Measurements from ENCODE around the gene STPG1. TPM values are rescaled to one million over a fixed set of nuclear protein-coding genes. Genes with fewer than 3 reads are reported as not detected.
A peak's percentile ranks its signal among the peaks of the same experiment; 100 is the strongest.

Gene STPG1
- total RNA-seq, 1 experiment from 2014 or later = not detected

- Histone ChIP-seq H3K27me3 (peaks cover 15% of the 10 kb centered on the region), H3K4me3 (no peak overlapping the region)
- DNase-seq = no peak
These were observed 33.8 kb downstream of the STPG1 start for GRCh38 chr1:24379733-24380315.

GRCh38 chr1:24374891-24375786 is 38.4 kb downstream of the STPG1 start:
- no peaks in the 10 kb centered on the region for H3K4me1 ChIP-seq
- DNase-seq = no peak
- no peaks in the 10 kb centered on the region for H3K36me3 ChIP-seq
- H3K4me3 ChIP-seq = no peak overlapping the region
- H3K27ac ChIP-seq = no peak overlapping the region
- H3K9me3 ChIP-seq (replicated peaks) = no peaks in the 10 kb centered on the region
- H3K27me3 ChIP-seq = peaks cover 10% of the 10 kb centered on the region

More at GRCh38 chr1:24379733-24380315, 33.8 kb downstream of the STPG1 start:
- Histone ChIP-seq H3K9me3 (replicated peaks) (no peaks in the 10 kb centered on the region), H3K27ac (no peak overlapping the region), H3K36me3 (no peaks in the 10 kb centered on the region), H3K4me1 (no peaks in the 10 kb centered on the region)

GRCh38 chr1:24373710-24374109 is 39.9 kb downstream of the STPG1 start:
- peaks cover 10% of the 10 kb centered on the region for H3K27me3 ChIP-seq
- no peak overlapping the region for H3K4me3 ChIP-seq
- no peak overlapping the region for H3K27ac ChIP-seq
- H3K36me3 ChIP-seq = no peaks in the 10 kb centered on the region
- no peaks in the 10 kb centered on the region for H3K4me1 ChIP-seq
- no peaks in the 10 kb centered on the region for H3K9me3 ChIP-seq (replicated peaks)
- no peak for DNase-seq

- Histone ChIP-seq H3K27ac (no peak overlapping the region), H3K27me3 (peaks cover 10% of the 10 kb centered on the region), H3K36me3 (no peaks in the 10 kb centered on the region), H3K4me3 (no peak overlapping the region), H3K9me3 (replicated peaks) (no peaks in the 10 kb centered on the region), H3K4me1 (no peaks in the 10 kb centered on the region)
- no peak for DNase-seq
These were observed 40.5 kb downstream of the STPG1 start for GRCh38 chr1:24373044-24373443.

DNA sequence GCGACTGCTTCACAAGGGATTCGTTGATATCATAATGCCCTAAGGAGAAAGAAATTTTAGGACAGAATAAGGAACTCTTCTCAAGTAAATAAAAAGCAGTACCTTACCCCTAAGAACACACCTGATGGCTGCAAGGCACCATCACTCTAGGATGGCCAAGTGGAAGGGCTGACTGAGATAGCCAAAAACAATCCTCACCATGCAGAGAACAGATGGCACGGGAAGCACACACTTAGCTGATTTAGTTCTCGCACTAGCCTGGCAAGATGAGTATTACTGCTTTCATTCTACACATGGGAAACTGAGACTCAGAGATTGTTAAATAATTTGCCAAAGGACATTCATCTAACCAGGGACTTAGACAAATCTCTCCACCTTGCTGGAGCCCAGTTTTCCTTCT is 43.8 kb downstream of the STPG1 start:
- Histone ChIP-seq H3K4me1 (peaks cover 16% of the 10 kb centered on the region), H3K9me3 (replicated peaks) (no peaks in the 10 kb centered on the region), H3K4me3 (no peak overlapping the region), H3K27me3 (peaks cover 7% of the 10 kb centered on the region), H3K36me3 (no peaks in the 10 kb centered on the region), H3K27ac (no peak overlapping the region)
- no peak for DNase-seq

GRCh38 chr1:24369199-24369598 is 44.4 kb downstream of the STPG1 start:
- peaks cover 22% of the 10 kb centered on the region for H3K4me1 ChIP-seq
- DNase-seq = no peak
- no peaks in the 10 kb centered on the region for H3K9me3 ChIP-seq (replicated peaks)
- H3K4me3 ChIP-seq = no peak overlapping the region
- H3K36me3 ChIP-seq = no peaks in the 10 kb centered on the region
- peaks cover 7% of the 10 kb centered on the region for H3K27me3 ChIP-seq
- no peak overlapping the region for H3K27ac ChIP-seq

DNA sequence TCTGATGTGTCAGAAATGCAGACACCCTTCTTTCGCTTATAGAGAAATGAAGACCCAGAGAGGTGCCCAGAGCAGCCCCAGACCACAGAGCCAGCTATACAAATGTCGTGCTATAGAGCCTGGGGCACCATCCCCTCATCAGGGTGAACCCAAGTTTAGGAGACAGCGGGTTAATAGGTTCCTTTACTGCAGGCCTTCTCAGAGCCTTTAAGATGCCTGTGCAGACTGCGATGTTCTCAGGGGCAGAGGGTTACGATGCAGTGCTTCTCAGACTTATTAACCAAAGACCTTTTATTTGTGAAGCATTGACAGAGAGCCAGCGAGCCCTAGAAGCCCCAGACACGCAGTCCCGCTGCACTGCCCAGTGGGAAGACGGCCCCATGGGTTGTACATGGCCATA is 46.9 kb downstream of the STPG1 start:
- peaks cover 31% of the 10 kb centered on the region for H3K4me1 ChIP-seq
- no peak overlapping the region for H3K27ac ChIP-seq
- no peaks in the 10 kb centered on the region for H3K9me3 ChIP-seq (replicated peaks)
- no peak for DNase-seq
- no peaks in the 10 kb centered on the region for H3K36me3 ChIP-seq
- H3K27me3 ChIP-seq = 0 out of 2 replicates have a peak, but pooled peaks cover 4% of the 10 kb centered on the region
- H3K4me3 ChIP-seq = no peak overlapping the region

GRCh38 chr1:24364975-24365678 is 48.5 kb downstream of the STPG1 start:
- DNase-seq = peak; percentile 80 to 92
- H3K4me3 ChIP-seq = no peak overlapping the region
- peak overlapping the region; percentile 43 for H3K27ac ChIP-seq
- peaks cover 31% of the 10 kb centered on the region for H3K4me1 ChIP-seq
- H3K36me3 ChIP-seq = no peaks in the 10 kb centered on the region
- no peaks in the 10 kb centered on the region for H3K9me3 ChIP-seq (replicated peaks)
- 0 out of 2 replicates have a peak, but pooled peaks cover 4% of the 10 kb centered on the region for H3K27me3 ChIP-seq

DNA sequence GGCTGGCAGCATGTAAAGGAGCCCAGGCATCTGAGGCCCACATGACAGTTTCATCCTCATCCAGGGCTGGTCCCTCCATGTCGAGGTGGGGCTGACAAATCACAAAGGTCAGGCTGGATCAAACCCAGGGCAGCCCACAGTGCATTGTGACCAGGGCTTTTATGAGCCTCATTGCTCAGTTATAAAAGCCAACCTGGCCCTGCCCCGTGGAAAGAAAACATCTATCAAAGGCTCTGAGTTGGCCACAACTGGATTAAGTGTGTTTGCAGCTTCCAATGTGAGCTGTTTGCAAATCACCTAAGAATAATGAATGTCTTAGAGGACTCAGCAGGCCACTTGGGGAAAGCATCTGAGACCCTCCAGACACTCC is 49.0 kb downstream of the STPG1 start:
- H3K4me3 ChIP-seq = no peak overlapping the region
- no peaks in the 10 kb centered on the region for H3K36me3 ChIP-seq
- DNase-seq = peak in 1 of 2 experiments; percentile 24
- H3K27me3 ChIP-seq = 0 out of 2 replicates have a peak, but pooled peaks cover 4% of the 10 kb centered on the region
- H3K4me1 ChIP-seq = peaks cover 31% of the 10 kb centered on the region
- H3K27ac ChIP-seq = peak overlapping the region; percentile 43
- no peaks in the 10 kb centered on the region for H3K9me3 ChIP-seq (replicated peaks)

DNA sequence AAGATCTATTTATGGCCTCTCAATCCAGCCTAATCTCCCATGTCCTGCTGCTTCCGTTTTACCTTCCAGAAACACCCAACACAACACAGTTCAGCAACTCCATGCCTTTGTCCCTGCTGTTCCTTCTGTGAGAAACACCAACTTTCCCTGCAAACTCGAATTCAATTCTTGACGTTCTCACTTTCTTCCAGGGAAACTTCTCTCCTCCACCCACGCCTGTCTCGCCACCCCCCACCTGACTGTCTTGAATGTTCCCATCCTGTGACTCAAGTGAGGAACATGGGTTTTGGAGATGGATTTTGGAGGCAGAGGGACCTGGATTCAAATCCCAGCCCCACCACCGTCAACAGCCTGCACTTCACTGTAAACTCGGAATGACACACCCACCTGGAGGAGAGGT is 49.6 kb downstream of the STPG1 start:
- H3K36me3 ChIP-seq = no peaks in the 10 kb centered on the region
- no peak for DNase-seq

DNA sequence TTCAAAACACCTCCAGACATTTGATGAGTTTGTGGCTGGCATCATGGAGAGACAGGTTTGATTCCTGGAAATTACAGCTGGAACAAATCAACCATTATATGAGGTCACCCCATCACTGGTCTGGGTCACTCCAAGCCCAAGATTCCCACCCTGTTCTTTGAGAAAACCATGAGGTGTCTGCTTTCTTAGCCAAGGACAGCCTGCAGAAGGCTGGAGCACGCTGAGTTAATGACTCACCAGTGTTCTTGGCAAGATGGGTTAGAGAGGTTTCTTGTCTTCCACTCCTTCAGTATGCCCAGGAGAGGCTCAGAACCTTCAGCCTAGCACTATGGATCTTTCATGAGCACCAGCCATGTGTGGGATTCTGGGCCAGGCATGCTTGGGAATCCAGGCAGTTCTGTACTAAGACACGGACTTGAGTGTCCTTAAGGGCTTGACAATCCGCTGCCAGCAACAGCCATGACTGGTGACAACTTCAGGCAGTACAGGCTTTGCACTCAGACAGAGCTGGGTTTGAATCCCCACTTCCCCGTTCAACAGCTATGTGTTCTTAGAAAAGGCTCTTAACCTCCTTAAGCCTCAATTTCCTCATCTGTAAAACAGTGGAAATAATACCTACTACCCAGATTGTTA is 50.5 kb downstream of the STPG1 start:
- H3K4me3 ChIP-seq = no peak overlapping the region
- H3K9me3 ChIP-seq (replicated peaks) = no peaks in the 10 kb centered on the region
- DNase-seq = no peak
- no peaks in the 10 kb centered on the region for H3K36me3 ChIP-seq
- peaks cover 31% of the 10 kb centered on the region for H3K4me1 ChIP-seq
- H3K27me3 ChIP-seq = 0 out of 2 replicates have a peak, but pooled peaks cover 9% of the 10 kb centered on the region
- H3K27ac ChIP-seq = no peak overlapping the region

More for the DNA sequence above, 49.6 kb downstream of the STPG1 start:
- Histone ChIP-seq H3K27me3 (0 out of 2 replicates have a peak, but pooled peaks cover 7% of the 10 kb centered on the region), H3K27ac (no peak overlapping the region), H3K4me3 (no peak overlapping the region), H3K4me1 (peaks cover 31% of the 10 kb centered on the region), H3K9me3 (replicated peaks) (no peaks in the 10 kb centered on the region)

DNA sequence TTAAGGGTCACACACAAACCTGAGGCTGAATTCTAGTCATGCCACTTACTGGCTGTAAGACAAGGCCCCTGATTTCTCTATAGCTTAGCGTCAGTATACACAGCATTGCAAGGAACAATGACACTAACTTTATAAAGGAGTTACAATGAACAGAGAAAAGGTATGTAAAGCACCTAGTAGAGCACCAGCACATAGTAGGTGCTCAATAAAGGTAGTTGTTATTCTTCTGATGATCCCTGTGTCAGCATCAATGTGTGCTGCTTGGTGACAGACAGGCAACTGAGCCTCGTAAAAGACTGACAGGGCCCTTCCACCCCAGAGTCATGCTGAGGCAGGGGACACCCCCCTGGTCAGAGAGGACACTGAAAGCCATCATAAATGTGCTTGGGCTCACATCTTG is 51.2 kb downstream of the STPG1 start:
- Histone ChIP-seq H3K4me3 (no peak overlapping the region), H3K36me3 (no peaks in the 10 kb centered on the region), H3K9me3 (replicated peaks) (no peaks in the 10 kb centered on the region), H3K4me1 (peaks cover 31% of the 10 kb centered on the region), H3K27me3 (0 out of 2 replicates have a peak, but pooled peaks cover 5% of the 10 kb centered on the region), H3K27ac (no peak overlapping the region)
- DNase-seq = no peak

- no peak overlapping the region for H3K4me3 ChIP-seq
- peaks cover 31% of the 10 kb centered on the region for H3K4me1 ChIP-seq
- 0 out of 2 replicates have a peak, but pooled peaks cover 5% of the 10 kb centered on the region for H3K27me3 ChIP-seq
- no peaks in the 10 kb centered on the region for H3K36me3 ChIP-seq
- no peak overlapping the region for H3K27ac ChIP-seq
- no peaks in the 10 kb centered on the region for H3K9me3 ChIP-seq (replicated peaks)
- no peak for DNase-seq
These were observed 51.8 kb downstream of the STPG1 start for GRCh38 chr1:24361811-24362210.

DNA sequence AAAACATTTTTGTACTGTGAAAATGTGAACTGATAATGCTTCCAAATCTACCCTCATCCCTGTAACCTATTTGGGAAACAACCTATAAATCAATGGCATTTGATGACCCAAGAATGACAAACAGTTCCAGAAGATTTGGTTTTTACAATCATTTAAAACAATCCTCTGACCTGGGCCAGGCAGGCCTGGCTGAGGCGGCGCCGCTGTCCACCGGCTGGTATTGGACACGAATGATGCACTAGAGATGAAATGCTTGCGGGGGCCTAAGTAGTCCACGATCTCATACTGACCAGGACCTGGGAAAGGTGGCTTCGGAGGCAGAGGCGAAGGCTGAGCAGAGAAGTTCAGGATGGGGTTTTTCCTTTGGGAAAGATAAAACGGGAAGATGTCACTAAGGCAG is 52.9 kb downstream of the STPG1 start:
- Histone ChIP-seq H3K36me3 (no peaks in the 10 kb centered on the region), H3K4me3 (no peak overlapping the region), H3K4me1 (peaks cover 24% of the 10 kb centered on the region), H3K27ac (no peak overlapping the region), H3K9me3 (replicated peaks) (no peaks in the 10 kb centered on the region), H3K27me3 (0 out of 2 replicates have a peak, but pooled peaks cover 5% of the 10 kb centered on the region)
- no peak for DNase-seq
